KOPT-K1 (cell line): Measurements from ENCODE around the gene NCKAP5.

Source experiments
- H3K27ac ChIP-seq: fragments of 200-600 bp; sonication (generic); 2 replicates; pipeline ENCODE4 v1.5.1; 2016; ENCODE audit warnings: antibody characterized with exemption, mild to moderate bottlenecking, low read depth, low read length; ENCODE audit not compliant: poor library complexity, severe bottlenecking
- H3K36me3 ChIP-seq: fragments of 200-600 bp; sonication (generic); 2 replicates; pipeline ENCODE4 v1.5.1; 2017; ENCODE audit warnings: antibody characterized with exemption, mild to moderate bottlenecking, low read length, moderate library complexity; ENCODE audit not compliant: insufficient read depth
- H3K9me3 ChIP-seq: fragments of 200-600 bp; sonication (generic); 2 replicates; pipeline ENCODE4 v1.5.1; 2017; ENCODE audit warnings: antibody characterized with exemption, low read length, mild to moderate bottlenecking; ENCODE audit not compliant: insufficient read depth, poor library complexity, severe bottlenecking

NCKAP5 gene

GRCh38 chr2:132662732-132663131, 905.5 kb downstream of the NCKAP5 start:
- no peak overlapping the region for H3K27ac ChIP-seq
- no peaks in the 10 kb centered on the region for H3K9me3 ChIP-seq
- H3K36me3 ChIP-seq = no peaks in the 10 kb centered on the region

GRCh38 chr2:132659331-132659730, 908.9 kb downstream of the NCKAP5 start:
- H3K36me3 ChIP-seq = no peaks in the 10 kb centered on the region
- H3K9me3 ChIP-seq = no peaks in the 10 kb centered on the region
- H3K27ac ChIP-seq = no peak overlapping the region

- no peak overlapping the region for H3K27ac ChIP-seq
- H3K36me3 ChIP-seq = no peaks in the 10 kb centered on the region
Measured at GRCh38 chr2:132656266-132656975, 911.8 kb downstream of the NCKAP5 start.

GRCh38 chr2:132654968-132655367, 913.3 kb downstream of the NCKAP5 start:
- Histone ChIP-seq H3K9me3 (no peaks in the 10 kb centered on the region), H3K36me3 (no peaks in the 10 kb centered on the region), H3K27ac (no peak overlapping the region)

More at GRCh38 chr2:132656266-132656975, 911.8 kb downstream of the NCKAP5 start:
- H3K9me3 ChIP-seq = no peaks in the 10 kb centered on the region

- no peaks in the 10 kb centered on the region for H3K9me3 ChIP-seq
- no peak overlapping the region for H3K27ac ChIP-seq
- no peaks in the 10 kb centered on the region for H3K36me3 ChIP-seq
Measured at GRCh38 chr2:132654335-132654734, 913.9 kb downstream of the NCKAP5 start.

- H3K27ac ChIP-seq = no peak overlapping the region
- H3K36me3 ChIP-seq = no peaks in the 10 kb centered on the region
- no peaks in the 10 kb centered on the region for H3K9me3 ChIP-seq
Measured at GRCh38 chr2:132652474-132652873, 915.8 kb downstream of the NCKAP5 start.

- Histone ChIP-seq H3K36me3 (no peaks in the 10 kb centered on the region), H3K9me3 (no peaks in the 10 kb centered on the region), H3K27ac (no peak overlapping the region)
Measured at GRCh38 chr2:132651115-132652045, 916.9 kb downstream of the NCKAP5 start.

- no peaks in the 10 kb centered on the region for H3K36me3 ChIP-seq
- no peak overlapping the region for H3K27ac ChIP-seq
- H3K9me3 ChIP-seq = no peaks in the 10 kb centered on the region
Measured at GRCh38 chr2:132646540-132647108, 921.6 kb downstream of the NCKAP5 start.

GRCh38 chr2:132645722-132646539, 922.3 kb downstream of the NCKAP5 start:
- H3K9me3 ChIP-seq = no peaks in the 10 kb centered on the region
- no peaks in the 10 kb centered on the region for H3K36me3 ChIP-seq
- H3K27ac ChIP-seq = no peak overlapping the region

GRCh38 chr2:132645176-132645575, 923.1 kb downstream of the NCKAP5 start:
- Histone ChIP-seq H3K9me3 (no peaks in the 10 kb centered on the region), H3K36me3 (no peaks in the 10 kb centered on the region), H3K27ac (no peak overlapping the region)

GRCh38 chr2:132642415-132642814, 925.8 kb downstream of the NCKAP5 start:
- Histone ChIP-seq H3K9me3 (no peaks in the 10 kb centered on the region), H3K27ac (no peak overlapping the region), H3K36me3 (no peaks in the 10 kb centered on the region)

GRCh38 chr2:132641819-132642218, 926.4 kb downstream of the NCKAP5 start:
- no peaks in the 10 kb centered on the region for H3K9me3 ChIP-seq
- H3K27ac ChIP-seq = no peak overlapping the region

GRCh38 chr2:132640116-132640515, 928.1 kb downstream of the NCKAP5 start:
- H3K9me3 ChIP-seq = no peaks in the 10 kb centered on the region
- no peaks in the 10 kb centered on the region for H3K36me3 ChIP-seq

More at GRCh38 chr2:132641819-132642218, 926.4 kb downstream of the NCKAP5 start:
- no peaks in the 10 kb centered on the region for H3K36me3 ChIP-seq

GRCh38 chr2:132638313-132639040, 929.8 kb downstream of the NCKAP5 start:
- Histone ChIP-seq H3K27ac (no peak overlapping the region), H3K36me3 (no peaks in the 10 kb centered on the region), H3K9me3 (no peaks in the 10 kb centered on the region)

More at GRCh38 chr2:132640116-132640515, 928.1 kb downstream of the NCKAP5 start:
- H3K27ac ChIP-seq = no peak overlapping the region
